ENCODE data around the gene FOXP1.

GRCh38 chr3:71268462-71268999 lies 315.0 kb downstream of the FOXP1 start:
- TF ChIP-seq SMC3 (conservative IDR thresholded peaks at IDR 0.05; ENCODE audit: insufficient read depth, low read depth, low read length): no peak
- no peak for TF ChIP-seq EP300 (IDR thresholded peaks at IDR 0.05; ENCODE audit: low read length)
- no peak for TF ChIP-seq RBBP5 (IDR thresholded peaks at IDR 0.05; ENCODE audit: borderline replicate concordance, insufficient read depth, low read length, poor library complexity, severe bottlenecking)
